ENCODE measurements around the gene GALC.
"Not testable (repeated sequence)": the region's sequence is repeated elsewhere in the genome, so short reads cannot be mapped to it uniquely, and the experiment has no call there.

Gene GALC

GRCh38 chr14:87992718-87993628, at the start of gene GALC:
Gene GALC (minus strand): TSS chr14:87993182. CDS start chr14:87993164, 18 bp downstream.
- DNase-seq = no peak

- DNase-seq = no peak
Measured at GRCh38 chr14:88040146-88040545, 47.2 kb upstream of the GALC start.

- no peak for DNase-seq
Measured at GRCh38 chr14:88039197-88039596, 46.2 kb upstream of the GALC start.

GRCh38 chr14:88037325-88037724, 44.3 kb upstream of the GALC start:
- DNase-seq = no peak

GRCh38 chr14:88036422-88036821, 43.4 kb upstream of the GALC start:
- no peak for DNase-seq

GRCh38 chr14:88034076-88034475, 41.1 kb upstream of the GALC start:
- DNase-seq = no peak

GRCh38 chr14:88032373-88032772, 39.4 kb upstream of the GALC start:
- no peak for DNase-seq

- DNase-seq = no peak
Measured at GRCh38 chr14:88030892-88031291, 37.9 kb upstream of the GALC start.

GRCh38 chr14:88030079-88030478, 37.1 kb upstream of the GALC start:
- DNase-seq = no peak

- DNase-seq = no peak
Measured at GRCh38 chr14:88029500-88029899, 36.5 kb upstream of the GALC start.

- no peak for DNase-seq
Measured at GRCh38 chr14:88026890-88027289, 33.9 kb upstream of the GALC start.

- no peak for DNase-seq
Measured at GRCh38 chr14:88025313-88025712, 32.3 kb upstream of the GALC start.

GRCh38 chr14:88024252-88025086, 31.5 kb upstream of the GALC start:
- DNase-seq = not testable (repeated sequence)

GRCh38 chr14:88023658-88024187, 30.7 kb upstream of the GALC start:
- no peak for DNase-seq

- no peak for DNase-seq
Measured at GRCh38 chr14:88017535-88017934, 24.6 kb upstream of the GALC start.

GRCh38 chr14:88016768-88017167, 23.8 kb upstream of the GALC start:
- DNase-seq = no peak

- DNase-seq = peak; percentile 64
Measured at GRCh38 chr14:88013750-88014349, 20.9 kb upstream of the GALC start.

- no peak for DNase-seq
Measured at GRCh38 chr14:88012495-88012894, 19.5 kb upstream of the GALC start.

GRCh38 chr14:88010331-88010730, 17.3 kb upstream of the GALC start:
- no peak for DNase-seq

GRCh38 chr14:88009486-88009885, 16.5 kb upstream of the GALC start:
- DNase-seq = no peak

- no peak for DNase-seq
Measured at GRCh38 chr14:88008039-88008742, 15.2 kb upstream of the GALC start.

GRCh38 chr14:88007608-88008007, 14.6 kb upstream of the GALC start:
- DNase-seq = no peak

All from NCI-H774 (cell line).